Activated naive CD4-positive, alpha-beta T cell treated with anti-CD3 and anti-CD28 coated beads for 36 hours (primary cell): ENCODE measurements around the gene XIRP2. TPM values are rescaled to one million over a fixed set of nuclear protein-coding genes. Genes with fewer than 3 reads are reported as not detected.
"Not testable (repeated sequence)": the region's sequence is repeated elsewhere in the genome, so short reads cannot be mapped to it uniquely, and the experiment has no call there.

Experiments used
- CTCF ChIA-PET: fragments of 350-600 bp; sonication (Branson Sonifier 250); formaldehyde crosslinking; loops from one replicate; lab custom pipeline; 2021; ENCODE audit warnings: antibody characterized with exemption; lab: Charles Lee
- DNase-seq: peaks from one replicate; pipeline ENCODE4 v3.0.0-alpha.2; 2020
- H3K27ac Mint-ChIP-seq: one replicate; pipeline ENCODE4 v1.8.0; 2021; ENCODE audit warnings: mild to moderate bottlenecking, mixed read lengths
- H3K27me3 Mint-ChIP-seq: one replicate; pipeline ENCODE4 v1.8.0; 2021; ENCODE audit warnings: low read depth, mixed read lengths
- H3K36me3 Mint-ChIP-seq: one replicate; pipeline ENCODE4 v1.8.0; 2021; ENCODE audit warnings: low read depth, mixed read lengths
- H3K4me1 Mint-ChIP-seq: one replicate; pipeline ENCODE4 v1.8.0; 2021; ENCODE audit warnings: low read depth, mixed read lengths
- H3K4me3 Mint-ChIP-seq: one replicate; pipeline ENCODE4 v1.8.0; 2021; ENCODE audit warnings: mild to moderate bottlenecking, moderate library complexity, mixed read lengths
- H3K9me3 Mint-ChIP-seq: one replicate; pipeline ENCODE4 v1.8.0; 2021; ENCODE audit warnings: mixed read lengths
- intact Hi-C: fragments of 100-400 bp; cut with micrococcal nuclease; formaldehyde crosslinking; loops from one replicate; pipeline ENCODE4 v1.15.1; 2023
- total RNA-seq, 2 experiments: library from RNA; stranded (reverse); gene quantifications; one replicate each; pipeline ENCODE4 v1.2.3, GENCODE V29; 2021

Gene XIRP2
- total RNA-seq, 2 experiments from 2014 or later = not detected

- no peaks in the 10 kb centered on the region for H3K4me1 Mint-ChIP-seq
- H3K36me3 Mint-ChIP-seq = no peaks in the 10 kb centered on the region
- no peak overlapping the region for H3K4me3 Mint-ChIP-seq
- H3K27ac Mint-ChIP-seq = no peak overlapping the region
- DNase-seq = no peak
- H3K27me3 Mint-ChIP-seq = no peaks in the 10 kb centered on the region
- CTCF ChIA-PET = no interaction called here
- H3K9me3 Mint-ChIP-seq = no peaks in the 10 kb centered on the region
- intact Hi-C loops = no loop called here
Observed at GRCh38 chr2:167013227-167013626, 124.9 kb downstream of the XIRP2 start.

DNA sequence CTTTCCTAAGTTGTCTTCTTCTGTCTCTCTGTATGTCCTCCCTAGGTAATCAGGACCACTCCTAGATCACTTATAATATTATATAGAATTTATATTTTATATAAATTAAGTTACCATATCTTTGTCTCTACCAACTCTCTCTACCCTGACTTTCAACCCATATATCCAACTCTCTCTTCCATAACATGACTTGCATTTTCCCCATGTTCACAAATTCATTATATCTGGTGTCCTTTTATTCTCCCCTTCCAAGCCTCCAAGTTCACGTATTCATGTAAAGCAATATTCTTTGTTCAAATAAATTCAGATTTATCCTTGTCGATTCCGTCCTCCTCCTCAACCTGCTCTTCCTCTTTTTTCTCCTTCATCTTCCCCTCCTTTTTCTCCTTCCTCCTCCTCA is 127.5 kb downstream of the XIRP2 start:
- no peak for DNase-seq
- intact Hi-C loops = no loop called here
- H3K9me3 Mint-ChIP-seq = no peaks in the 10 kb centered on the region

DNA sequence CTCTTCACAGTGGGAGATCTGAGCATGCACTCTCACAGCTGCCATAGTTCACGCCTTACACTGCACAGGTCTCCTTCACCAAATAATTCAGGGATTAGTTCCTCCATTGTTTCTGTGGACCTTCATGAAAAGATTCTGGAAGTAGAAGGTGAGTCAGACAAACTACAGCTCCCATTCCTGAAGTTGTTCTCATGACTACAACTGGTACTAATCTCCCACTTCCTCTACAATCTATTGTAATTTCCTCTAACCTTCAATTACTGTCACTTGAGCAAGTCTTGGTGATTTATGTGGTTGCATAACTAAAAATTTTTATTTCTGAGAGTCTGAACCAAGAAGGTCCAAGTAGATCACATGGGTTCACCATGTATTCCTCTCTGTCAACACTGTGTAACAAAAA is 128.7 kb downstream of the XIRP2 start:
- intact Hi-C loops = no loop called here
- CTCF ChIA-PET = no interaction called here
- no peak overlapping the region for H3K27ac Mint-ChIP-seq
- no peaks in the 10 kb centered on the region for H3K9me3 Mint-ChIP-seq
- H3K4me3 Mint-ChIP-seq = no peak overlapping the region
- no peaks in the 10 kb centered on the region for H3K4me1 Mint-ChIP-seq
- no peak for DNase-seq
- H3K27me3 Mint-ChIP-seq = no peaks in the 10 kb centered on the region
- H3K36me3 Mint-ChIP-seq = no peaks in the 10 kb centered on the region

More for the DNA sequence above, 127.5 kb downstream of the XIRP2 start:
- no peaks in the 10 kb centered on the region for H3K27me3 Mint-ChIP-seq
- CTCF ChIA-PET = interaction anchor here (0.7 kb wide), 1 partner anchor 52 kb away, joined by 3 read pairs; no protein-coding TSS in a partner anchor
- no peak overlapping the region for H3K4me3 Mint-ChIP-seq
- H3K36me3 Mint-ChIP-seq = no peaks in the 10 kb centered on the region
- no peak overlapping the region for H3K27ac Mint-ChIP-seq
- H3K4me1 Mint-ChIP-seq = no peaks in the 10 kb centered on the region

GRCh38 chr2:167018590-167018989 is 130.3 kb downstream of the XIRP2 start:
- no peak overlapping the region for H3K27ac Mint-ChIP-seq

GRCh38 chr2:167028503-167028902 is 140.2 kb downstream of the XIRP2 start:
- no peaks in the 10 kb centered on the region for H3K36me3 Mint-ChIP-seq
- CTCF ChIA-PET = no interaction called here
- H3K4me3 Mint-ChIP-seq = no peak overlapping the region
- intact Hi-C loops = no loop called here
- no peaks in the 10 kb centered on the region for H3K4me1 Mint-ChIP-seq
- peaks cover 32% of the 10 kb centered on the region for H3K9me3 Mint-ChIP-seq
- no peak overlapping the region for H3K27ac Mint-ChIP-seq
- H3K27me3 Mint-ChIP-seq = no peaks in the 10 kb centered on the region
- no peak for DNase-seq

More at GRCh38 chr2:167018590-167018989, 130.3 kb downstream of the XIRP2 start:
- CTCF ChIA-PET = no interaction called here
- peaks cover 2% of the 10 kb centered on the region for H3K9me3 Mint-ChIP-seq
- DNase-seq = no peak
- intact Hi-C loops = no loop called here
- H3K27me3 Mint-ChIP-seq = no peaks in the 10 kb centered on the region
- no peaks in the 10 kb centered on the region for H3K36me3 Mint-ChIP-seq
- H3K4me3 Mint-ChIP-seq = no peak overlapping the region
- no peaks in the 10 kb centered on the region for H3K4me1 Mint-ChIP-seq

GRCh38 chr2:167034976-167035375 is 146.7 kb downstream of the XIRP2 start:
- H3K4me1 Mint-ChIP-seq = not testable (repeated sequence)

GRCh38 chr2:167048829-167049228 is 160.5 kb downstream of the XIRP2 start:
- Mint-ChIP-seq H3K27me3 (no peaks in the 10 kb centered on the region), H3K9me3 (no peaks in the 10 kb centered on the region), H3K36me3 (no peaks in the 10 kb centered on the region), H3K4me3 (no peak overlapping the region), H3K27ac (no peak overlapping the region), H3K4me1 (no peaks in the 10 kb centered on the region)
- no peak for DNase-seq
- intact Hi-C loops = no loop called here
- CTCF ChIA-PET = no interaction called here

More at GRCh38 chr2:167034976-167035375, 146.7 kb downstream of the XIRP2 start:
- H3K36me3 Mint-ChIP-seq, DNase-seq, H3K27ac Mint-ChIP-seq, CTCF ChIA-PET, intact Hi-C loops, H3K27me3 Mint-ChIP-seq, H3K4me3 Mint-ChIP-seq: not testable (repeated sequence)
- H3K9me3 Mint-ChIP-seq = peaks cover 35% of the 10 kb centered on the region

DNA sequence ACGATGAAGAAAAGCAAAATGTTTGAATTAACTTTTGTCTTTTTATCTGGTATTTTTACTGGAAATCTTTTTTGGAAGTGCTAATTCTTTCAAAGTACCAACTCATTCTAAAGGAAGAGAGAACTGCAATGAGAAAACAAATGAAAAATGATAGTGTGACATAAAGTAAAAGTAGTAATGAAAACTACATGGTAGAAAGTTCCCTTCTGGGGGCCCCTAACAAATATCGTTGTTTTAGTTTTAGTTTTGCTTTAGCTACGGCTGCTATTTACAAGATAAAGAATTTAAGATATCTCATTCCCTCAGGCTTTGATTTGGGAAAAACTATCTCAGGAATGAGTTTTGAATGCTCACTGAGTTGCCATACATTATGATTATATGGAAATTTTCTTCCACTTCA is 161.4 kb downstream of the XIRP2 start:
- no peak overlapping the region for H3K27ac Mint-ChIP-seq
- H3K36me3 Mint-ChIP-seq = no peaks in the 10 kb centered on the region
- H3K9me3 Mint-ChIP-seq = no peaks in the 10 kb centered on the region
- no peaks in the 10 kb centered on the region for H3K4me1 Mint-ChIP-seq
- H3K4me3 Mint-ChIP-seq = no peak overlapping the region
- H3K27me3 Mint-ChIP-seq = no peaks in the 10 kb centered on the region
- intact Hi-C loops = no loop called here
- no peak for DNase-seq
- CTCF ChIA-PET = no interaction called here

GRCh38 chr2:167052825-167053224 is 164.5 kb downstream of the XIRP2 start:
- Mint-ChIP-seq H3K4me1 (no peaks in the 10 kb centered on the region), H3K27me3 (no peaks in the 10 kb centered on the region), H3K4me3 (no peak overlapping the region), H3K9me3 (no peaks in the 10 kb centered on the region), H3K27ac (no peak overlapping the region), H3K36me3 (no peaks in the 10 kb centered on the region)
- no peak for DNase-seq
- intact Hi-C loops = no loop called here
- CTCF ChIA-PET = no interaction called here

DNA sequence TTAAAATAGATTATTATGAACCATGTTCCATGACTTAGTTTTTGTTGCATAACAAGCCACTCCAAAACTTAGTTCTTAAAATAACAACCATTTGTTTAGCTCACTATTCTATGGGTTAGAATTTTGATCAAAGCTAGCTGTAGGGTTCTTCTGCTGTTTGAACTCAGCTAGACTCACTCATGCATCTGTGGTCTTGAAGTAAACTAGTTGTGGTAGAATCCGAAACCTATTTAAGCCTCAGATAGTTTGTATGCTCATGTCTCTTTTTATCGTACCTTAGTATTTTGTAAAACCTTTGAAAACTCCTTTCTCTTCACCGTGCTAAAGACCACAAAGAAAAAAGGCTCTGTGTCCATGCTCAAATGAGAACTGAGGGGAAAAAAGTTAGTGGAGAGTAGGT is 166.6 kb downstream of the XIRP2 start:
- Mint-ChIP-seq H3K36me3 (no peaks in the 10 kb centered on the region), H3K27me3 (no peaks in the 10 kb centered on the region), H3K9me3 (no peaks in the 10 kb centered on the region), H3K4me1 (no peaks in the 10 kb centered on the region), H3K27ac (no peak overlapping the region), H3K4me3 (no peak overlapping the region)
- no peak for DNase-seq
- intact Hi-C loops = no loop called here
- CTCF ChIA-PET = no interaction called here

DNA sequence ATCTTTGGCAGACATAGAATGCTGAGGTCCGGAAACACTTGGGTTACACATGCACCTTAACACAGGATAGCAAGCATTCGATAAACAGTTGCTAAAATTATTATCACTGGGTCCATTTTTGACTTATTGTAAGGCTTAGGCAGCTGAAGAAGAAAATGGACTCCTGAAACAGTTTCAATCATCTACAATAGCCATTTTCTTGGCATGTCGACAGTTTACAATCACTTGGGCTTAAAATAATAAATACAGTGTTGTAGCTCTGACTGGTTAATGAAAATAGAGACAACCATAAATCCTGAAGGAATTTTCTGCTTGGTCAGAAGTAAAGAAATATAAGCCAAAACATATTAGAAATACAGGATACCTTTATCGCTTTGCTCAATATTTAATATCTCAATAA is 169.2 kb downstream of the XIRP2 start:
- no peaks in the 10 kb centered on the region for H3K36me3 Mint-ChIP-seq
- no peak for DNase-seq
- no peak overlapping the region for H3K27ac Mint-ChIP-seq
- H3K27me3 Mint-ChIP-seq = no peaks in the 10 kb centered on the region
- CTCF ChIA-PET = no interaction called here
- no peak overlapping the region for H3K4me3 Mint-ChIP-seq
- intact Hi-C loops = no loop called here
- no peaks in the 10 kb centered on the region for H3K9me3 Mint-ChIP-seq
- H3K4me1 Mint-ChIP-seq = no peaks in the 10 kb centered on the region

GRCh38 chr2:167059173-167059572 is 170.9 kb downstream of the XIRP2 start:
- Mint-ChIP-seq H3K4me1 (no peaks in the 10 kb centered on the region), H3K9me3 (no peaks in the 10 kb centered on the region), H3K36me3 (no peaks in the 10 kb centered on the region), H3K4me3 (no peak overlapping the region), H3K27ac (no peak overlapping the region), H3K27me3 (no peaks in the 10 kb centered on the region)
- no peak for DNase-seq
- CTCF ChIA-PET = no interaction called here
- intact Hi-C loops = no loop called here

- Mint-ChIP-seq H3K27me3 (no peaks in the 10 kb centered on the region), H3K36me3 (no peaks in the 10 kb centered on the region), H3K4me3 (no peak overlapping the region), H3K9me3 (no peaks in the 10 kb centered on the region), H3K27ac (no peak overlapping the region), H3K4me1 (no peaks in the 10 kb centered on the region)
- CTCF ChIA-PET = no interaction called here
- intact Hi-C loops = no loop called here
- no peak for DNase-seq
Observed at GRCh38 chr2:167069855-167070254, 181.6 kb downstream of the XIRP2 start.

DNA sequence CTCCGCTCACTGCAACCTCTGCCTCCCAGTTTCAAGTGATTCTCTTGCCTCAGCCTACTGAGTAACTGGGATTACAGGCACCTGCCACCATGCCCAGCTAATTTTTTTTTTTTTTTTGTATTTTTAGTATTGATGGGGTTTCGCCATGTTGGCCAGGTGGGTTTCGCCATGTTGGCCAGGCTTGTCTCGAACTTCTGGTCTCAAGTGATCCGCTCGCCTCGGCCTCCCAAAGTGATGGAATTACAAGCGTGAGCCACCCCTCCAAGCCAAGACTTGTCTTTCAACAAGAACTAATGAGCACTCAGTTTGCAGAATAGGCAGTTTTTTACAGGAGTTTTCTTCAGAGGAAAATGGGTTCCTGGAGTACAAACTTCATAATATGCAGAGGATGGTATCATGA is 187.4 kb downstream of the XIRP2 start:
- CTCF ChIA-PET = not testable (repeated sequence)

More for the DNA sequence above, 187.4 kb downstream of the XIRP2 start:
- H3K27ac Mint-ChIP-seq, H3K27me3 Mint-ChIP-seq, intact Hi-C loops, H3K9me3 Mint-ChIP-seq, H3K36me3 Mint-ChIP-seq, H3K4me3 Mint-ChIP-seq, H3K4me1 Mint-ChIP-seq, DNase-seq: not testable (repeated sequence)
